NCI-H1436 treated with DMSO at 0.1 percent for 48 hours (cell line): ENCODE results near the gene MAN1A1.

Source experiments
- DNase-seq: peaks from one replicate; lab custom pipeline; 2025; lab: John Stamatoyannopoulos, UW

MAN1A1 gene

DNA sequence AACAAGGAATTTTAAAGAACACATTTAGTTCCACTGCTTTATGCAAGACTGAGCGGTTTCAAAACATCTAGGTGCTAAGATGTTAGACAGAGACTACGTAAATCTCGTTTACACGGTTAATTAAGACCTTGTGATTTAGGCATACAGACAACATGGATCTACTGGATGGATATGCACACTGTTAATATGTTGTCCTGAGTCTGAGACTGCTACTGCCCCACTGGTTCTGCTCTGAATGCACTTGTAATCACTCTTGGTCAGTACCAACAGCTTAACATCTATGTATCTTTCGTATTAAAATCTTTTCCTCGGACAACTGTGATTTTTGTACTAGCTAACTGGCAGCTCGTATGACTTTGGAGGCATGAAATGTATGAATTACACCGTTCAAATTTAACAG is 3.1 kb downstream of the MAN1A1 start:
- no peak for DNase-seq

DNA sequence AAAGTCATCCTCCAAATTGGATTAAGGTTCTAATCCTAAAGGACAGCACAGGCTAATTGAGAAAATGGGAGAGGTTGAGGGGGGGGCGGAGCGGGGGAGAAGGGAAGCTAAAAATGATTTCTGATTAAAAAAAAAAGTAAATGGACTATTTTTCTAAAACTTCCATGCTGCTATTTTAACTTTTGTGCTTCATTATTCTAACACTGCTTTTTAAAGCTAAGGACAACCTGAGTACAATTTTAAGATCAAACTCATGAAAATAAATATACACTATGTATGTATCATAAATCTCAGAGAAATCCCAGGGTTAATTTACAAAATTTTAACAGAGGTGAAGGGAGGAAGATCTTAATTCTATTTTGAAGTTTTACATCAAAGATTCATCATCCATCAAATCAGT is 4.4 kb downstream of the MAN1A1 start:
- DNase-seq, result no peak

DNA sequence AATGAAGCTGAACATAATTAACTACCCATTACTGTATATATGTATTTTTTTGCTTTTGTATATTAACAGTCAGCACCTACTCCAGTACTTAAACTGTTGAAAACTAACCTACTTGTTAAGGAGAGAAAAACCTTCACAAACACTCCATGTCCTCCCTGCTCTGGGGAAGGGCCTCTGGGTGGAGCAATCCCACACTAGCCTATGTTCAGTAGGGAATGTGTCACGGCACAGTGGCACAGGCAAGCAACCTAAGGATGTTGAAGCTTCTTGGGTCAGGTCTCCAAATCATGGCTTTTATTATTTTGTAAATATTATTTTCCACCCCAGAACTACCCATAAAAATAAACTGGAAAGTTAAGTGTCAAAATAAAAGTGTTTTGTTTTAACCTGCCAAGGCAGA is 5.3 kb downstream of the MAN1A1 start:
- DNase-seq, result no peak

DNA sequence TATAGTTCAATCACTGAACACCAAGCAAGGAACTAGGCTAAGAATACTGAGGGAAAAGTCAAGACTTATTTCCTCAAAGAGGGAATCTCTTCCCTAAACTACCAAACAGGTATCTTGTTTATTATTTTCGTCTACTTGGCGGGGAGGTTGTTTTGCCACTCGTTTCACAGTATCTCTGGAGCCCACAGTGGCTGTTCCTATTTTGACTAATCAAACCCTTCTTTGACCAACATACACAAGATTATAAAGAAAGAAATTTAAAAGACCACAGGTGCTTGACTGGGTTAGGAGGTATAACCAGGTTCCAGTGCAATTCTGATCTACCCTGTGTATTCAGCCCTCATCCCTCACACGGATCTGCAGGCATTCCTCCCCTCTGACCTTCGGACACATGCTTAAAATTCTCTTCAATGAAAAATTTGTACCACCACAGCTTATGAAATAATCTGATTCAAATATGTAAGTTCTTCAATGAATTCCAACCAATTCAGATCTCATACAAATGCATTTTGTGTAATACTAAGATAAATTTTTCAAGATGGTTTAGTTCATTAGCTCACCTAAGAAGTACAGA is 5.9 kb downstream of the MAN1A1 start:
- no peak for DNase-seq

DNA sequence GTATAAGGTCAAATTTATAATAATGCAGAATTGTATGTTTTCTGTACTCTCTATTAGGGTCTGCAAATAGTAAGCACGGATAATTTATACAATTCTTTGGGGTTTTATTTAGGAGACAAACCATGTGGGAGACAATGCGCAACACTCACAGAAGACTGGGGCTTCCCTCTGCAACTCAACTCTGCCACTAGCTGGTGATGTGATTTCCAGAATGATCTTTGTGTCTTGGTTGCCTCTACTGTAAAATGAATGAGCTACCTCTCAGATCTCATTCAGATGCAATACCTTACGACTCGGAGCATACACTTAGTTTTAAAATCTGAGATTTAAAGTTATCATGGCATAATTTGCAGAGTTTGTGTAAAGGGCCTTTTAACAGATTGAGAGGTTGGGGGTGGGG is 6.4 kb downstream of the MAN1A1 start:
- no peak for DNase-seq

DNA sequence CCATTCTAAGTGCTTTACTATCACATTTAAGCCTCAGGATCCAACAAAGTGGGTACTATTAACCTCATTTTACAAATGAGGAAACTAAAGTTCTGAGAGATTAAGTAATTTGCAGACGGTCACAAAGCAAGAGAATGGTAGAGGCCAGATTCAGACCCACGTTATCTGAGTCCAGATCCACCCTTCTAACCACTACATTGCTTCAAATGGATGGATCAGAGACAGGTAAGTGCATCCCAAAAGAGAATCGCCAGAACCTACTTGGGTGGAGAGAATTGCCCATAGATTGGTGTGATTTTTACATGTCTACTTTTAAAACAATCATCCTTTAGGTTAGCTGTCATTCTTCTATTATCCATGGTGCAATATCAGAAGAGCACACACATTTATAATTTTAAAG is 7.1 kb downstream of the MAN1A1 start:
- no peak for DNase-seq

DNA sequence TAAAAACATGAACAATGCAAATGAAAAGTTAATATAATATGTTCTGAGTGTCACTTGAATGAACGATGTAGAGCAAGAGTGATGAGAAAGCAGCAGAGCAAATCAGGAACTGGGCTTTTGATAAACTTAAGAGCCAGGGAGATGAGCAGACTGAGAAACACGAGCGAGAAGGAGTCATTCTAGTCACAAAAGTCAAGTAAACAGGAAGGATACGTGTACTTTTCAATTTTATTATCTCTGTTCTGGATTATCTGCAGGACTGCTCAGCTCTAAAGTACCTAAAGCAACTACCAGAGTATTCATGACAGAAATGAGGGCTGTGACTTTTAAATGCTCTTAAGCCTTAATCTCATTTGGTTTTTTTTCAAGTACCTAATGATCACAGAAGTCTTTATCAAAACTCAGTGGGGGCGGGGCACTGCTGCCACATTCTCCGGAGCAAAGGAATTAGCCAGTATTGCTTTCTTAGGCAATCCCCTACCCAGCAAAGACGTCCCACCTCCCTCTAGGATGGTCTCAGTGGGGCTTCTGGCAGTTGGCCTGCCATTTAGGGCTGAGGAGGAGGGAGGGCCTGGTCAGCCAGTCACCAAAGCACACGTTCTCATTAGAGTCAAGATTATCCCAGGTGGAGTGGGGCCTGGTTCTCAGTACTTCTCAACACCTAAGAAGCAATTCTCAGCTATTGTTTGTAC is 8.6 kb downstream of the MAN1A1 start:
- no peak for DNase-seq

DNA sequence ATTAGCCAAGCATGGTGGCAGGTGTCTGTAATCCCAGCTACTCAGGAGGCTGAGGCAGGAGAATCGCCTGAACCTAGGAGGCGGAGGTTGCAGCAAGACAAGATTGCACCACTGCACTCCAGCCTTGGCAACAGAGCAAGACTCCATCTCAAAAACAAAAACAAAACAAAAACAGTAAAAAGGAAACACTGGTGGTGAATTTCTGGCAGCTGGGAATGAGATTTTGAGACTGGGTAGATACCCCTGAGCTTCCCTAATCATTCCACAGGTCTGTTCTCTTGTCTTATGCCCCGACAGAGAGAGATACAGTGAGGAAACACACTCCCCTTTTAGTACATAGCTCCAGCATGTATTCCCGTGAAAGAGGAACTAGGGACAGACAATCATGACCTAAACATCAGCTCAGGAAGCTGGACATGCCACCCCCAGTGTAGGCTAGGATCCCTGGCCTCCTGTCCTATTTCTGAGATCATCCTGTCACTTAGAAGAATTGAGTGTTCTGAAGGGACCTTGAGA is 9.6 kb downstream of the MAN1A1 start:
- DNase-seq, result no peak

DNA sequence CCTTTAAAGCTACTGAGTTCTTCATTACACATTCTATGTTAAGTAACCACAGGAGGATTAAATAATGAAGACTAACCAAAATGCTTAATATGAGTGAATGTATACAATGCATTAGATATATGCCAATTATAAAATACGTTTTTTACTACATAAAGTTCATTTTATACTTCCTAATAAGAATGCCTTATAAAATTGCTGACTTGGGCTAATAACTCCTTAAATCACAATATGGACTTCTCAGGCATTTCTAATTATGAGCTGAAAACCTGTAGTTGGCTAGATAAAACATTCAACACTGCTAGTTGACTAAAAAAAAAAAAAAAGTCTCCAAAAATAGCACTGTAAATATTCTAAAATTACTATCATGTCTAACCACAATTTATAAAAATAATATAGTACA is 11.8 kb downstream of the MAN1A1 start:
- no peak for DNase-seq

DNA sequence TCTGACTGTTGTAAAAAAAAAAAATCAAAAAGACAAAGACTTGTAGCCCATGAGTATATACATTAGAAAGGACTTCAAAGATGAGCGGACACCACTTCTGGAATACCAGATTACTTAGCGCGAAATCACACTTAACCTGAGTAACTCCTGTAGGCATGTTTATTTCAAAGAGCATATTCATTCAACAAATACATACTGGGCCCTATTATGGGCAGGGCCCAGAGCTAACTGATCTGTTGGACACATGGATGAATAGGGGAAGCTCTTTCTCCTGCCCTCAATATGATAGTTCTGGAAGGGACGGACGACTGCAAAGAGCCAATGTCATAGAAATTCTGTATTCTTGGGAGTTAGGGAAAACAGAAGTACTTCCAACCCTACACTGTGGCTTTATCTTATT is 12.3 kb downstream of the MAN1A1 start:
- no peak for DNase-seq

DNA sequence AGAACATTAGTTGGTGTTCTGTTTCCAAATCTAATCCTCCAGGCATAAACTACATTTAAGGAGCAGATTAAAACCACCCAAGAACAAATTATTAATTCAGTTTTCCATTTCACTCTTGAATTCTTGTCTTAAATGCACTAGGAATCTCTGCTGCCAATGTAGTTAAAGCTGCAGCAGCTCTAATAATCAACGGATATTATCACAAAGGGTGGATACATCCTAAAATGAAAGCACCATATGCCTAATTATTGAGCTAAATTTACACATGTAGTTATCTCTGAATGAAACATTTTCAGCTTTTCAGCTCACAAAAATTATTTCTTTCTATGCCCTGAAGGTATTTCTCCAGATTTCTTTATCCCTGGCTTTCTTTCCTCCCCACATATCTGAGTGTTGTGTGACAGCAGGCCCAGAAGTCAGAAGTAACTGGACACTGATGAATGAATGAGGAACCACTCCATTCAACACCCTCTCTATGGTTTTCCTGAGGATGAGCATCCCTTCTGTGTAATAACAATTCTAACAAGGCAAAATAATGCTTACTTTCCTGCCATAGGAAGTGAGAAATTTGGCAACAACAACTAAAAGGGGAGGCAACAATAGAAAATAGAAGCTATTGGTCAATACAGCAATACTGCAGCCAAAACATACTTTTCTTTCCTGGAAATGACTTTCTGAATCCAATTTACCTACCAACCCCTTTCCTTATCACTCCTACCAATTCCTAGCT is 14.9 kb downstream of the MAN1A1 start:
- DNase-seq, result no peak

DNA sequence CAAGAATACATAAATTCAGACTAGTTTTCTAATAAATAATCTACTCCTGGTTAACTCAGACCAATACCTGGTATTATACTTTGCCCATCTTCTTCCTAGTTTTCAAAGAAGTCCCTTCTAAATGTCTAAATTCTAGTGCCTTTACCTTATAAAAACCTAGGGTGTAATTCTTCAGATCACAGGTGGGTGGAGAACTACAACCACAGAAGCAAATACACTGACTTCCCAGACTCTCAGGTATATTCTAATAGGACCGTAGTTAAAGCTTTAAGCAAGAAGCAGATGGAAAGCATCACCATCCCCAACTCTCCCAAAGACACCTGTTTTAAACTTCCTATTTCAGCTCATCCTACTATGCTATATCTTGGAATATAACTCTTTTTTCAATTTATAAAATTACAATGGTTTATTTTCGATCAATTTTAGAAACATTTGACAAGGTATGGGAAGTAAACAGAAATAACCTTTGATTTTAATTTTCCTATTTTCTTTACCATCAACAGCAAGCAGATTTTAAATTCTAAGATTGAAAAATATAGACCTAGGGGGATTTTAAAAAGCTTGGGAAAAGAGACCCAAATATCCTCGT is 15.8 kb downstream of the MAN1A1 start:
- no peak for DNase-seq

DNA sequence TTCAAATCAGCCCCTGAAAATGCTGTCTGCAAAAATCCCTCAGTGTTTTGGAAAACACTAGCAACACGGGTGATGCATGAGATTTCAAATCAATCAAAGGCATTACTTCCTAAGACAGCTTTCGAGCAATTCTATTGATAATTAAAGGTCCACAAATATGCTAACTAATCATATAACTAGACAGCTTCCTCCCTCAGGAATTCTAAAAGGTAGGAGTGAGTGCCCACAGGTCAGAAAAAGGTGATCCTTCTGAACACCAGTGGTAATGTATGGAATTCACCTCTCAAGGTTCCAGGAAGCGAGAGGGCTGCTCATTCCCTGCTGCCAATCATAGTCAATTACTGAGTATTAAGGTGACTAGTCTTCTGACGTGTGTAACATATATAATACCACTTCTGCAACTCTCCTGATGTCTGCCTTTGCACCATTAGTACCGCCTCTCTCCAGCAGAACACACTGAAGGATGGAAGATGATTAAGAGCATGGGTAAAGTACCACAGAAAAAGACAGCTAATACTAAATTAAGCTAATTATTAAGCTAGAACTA is 16.4 kb downstream of the MAN1A1 start:
- no peak for DNase-seq

DNA sequence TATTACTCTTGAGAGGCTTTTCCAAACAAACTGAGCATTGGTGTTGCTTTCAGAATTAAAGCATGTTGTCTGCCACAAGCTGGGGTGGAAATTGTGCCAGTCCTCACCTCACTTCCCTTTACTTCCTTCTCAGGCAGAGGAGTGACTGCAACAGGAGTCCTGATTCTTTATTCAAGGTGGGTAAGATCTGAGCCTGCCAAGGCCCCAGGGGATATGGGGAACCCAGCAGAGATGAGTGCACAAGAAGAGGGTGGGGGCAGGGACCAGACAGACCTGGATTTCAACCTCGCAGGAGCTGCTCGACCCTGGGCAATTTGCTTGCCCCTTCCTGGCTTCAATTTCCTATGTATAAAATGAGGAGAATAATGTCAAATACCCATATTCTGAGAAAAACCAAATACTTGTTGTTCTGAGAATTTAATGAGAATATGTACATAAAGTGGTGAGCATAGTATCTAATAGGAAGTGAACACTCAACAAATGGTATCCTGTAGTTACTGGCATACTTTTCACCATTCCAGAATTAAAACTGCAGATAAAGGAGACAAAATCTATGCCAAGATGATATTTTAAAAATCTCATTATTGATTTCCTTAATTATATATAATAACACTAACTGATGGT is 17.8 kb downstream of the MAN1A1 start:
- DNase-seq, result no peak

DNA sequence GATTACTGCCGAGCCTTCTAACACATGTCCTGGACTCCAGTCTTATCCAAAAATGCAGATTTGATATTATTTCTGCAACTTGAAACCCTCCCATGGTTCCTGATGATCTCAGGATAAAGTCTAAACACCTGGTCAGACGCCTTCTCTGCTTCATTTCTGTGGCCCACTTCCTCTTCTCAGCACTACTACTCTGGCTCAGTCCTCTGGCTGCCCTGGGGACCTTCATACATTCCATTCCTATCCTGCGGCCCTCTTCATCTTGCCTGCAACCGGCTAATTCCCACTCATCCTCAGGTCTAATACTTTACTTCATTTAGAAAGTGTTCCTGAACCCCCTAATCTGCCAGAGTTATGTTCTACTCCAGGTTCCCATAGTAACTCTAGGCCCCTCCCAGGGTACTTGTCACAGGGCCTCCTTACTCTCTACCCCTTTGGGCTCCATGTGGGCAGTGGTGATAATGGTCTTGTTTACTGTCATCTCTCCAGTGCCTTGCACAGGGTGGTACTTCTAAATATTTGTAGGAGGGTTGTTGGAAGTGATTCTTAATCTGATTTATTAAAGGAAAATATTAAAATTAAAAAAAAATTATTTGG is 18.9 kb downstream of the MAN1A1 start:
- DNase-seq, result no peak

DNA sequence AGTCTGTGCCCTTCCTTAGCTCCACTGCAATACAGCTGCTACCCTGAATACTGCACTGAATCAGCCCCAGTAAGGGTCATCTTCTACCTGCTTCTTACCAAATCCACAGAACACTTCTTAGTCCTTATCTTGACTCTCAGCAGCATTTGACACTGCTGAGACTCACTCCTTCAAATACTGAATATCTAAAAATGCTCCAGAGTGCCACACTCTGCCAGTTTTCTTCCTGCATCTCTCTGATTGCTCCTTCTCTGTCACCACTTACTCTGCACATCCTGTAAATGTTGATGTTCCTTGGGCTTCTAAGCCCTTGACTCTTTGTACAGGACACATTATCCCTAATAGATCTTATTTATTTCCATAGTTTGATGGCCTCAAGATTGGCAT is 19.8 kb downstream of the MAN1A1 start:
- DNase-seq, result no peak

DNA sequence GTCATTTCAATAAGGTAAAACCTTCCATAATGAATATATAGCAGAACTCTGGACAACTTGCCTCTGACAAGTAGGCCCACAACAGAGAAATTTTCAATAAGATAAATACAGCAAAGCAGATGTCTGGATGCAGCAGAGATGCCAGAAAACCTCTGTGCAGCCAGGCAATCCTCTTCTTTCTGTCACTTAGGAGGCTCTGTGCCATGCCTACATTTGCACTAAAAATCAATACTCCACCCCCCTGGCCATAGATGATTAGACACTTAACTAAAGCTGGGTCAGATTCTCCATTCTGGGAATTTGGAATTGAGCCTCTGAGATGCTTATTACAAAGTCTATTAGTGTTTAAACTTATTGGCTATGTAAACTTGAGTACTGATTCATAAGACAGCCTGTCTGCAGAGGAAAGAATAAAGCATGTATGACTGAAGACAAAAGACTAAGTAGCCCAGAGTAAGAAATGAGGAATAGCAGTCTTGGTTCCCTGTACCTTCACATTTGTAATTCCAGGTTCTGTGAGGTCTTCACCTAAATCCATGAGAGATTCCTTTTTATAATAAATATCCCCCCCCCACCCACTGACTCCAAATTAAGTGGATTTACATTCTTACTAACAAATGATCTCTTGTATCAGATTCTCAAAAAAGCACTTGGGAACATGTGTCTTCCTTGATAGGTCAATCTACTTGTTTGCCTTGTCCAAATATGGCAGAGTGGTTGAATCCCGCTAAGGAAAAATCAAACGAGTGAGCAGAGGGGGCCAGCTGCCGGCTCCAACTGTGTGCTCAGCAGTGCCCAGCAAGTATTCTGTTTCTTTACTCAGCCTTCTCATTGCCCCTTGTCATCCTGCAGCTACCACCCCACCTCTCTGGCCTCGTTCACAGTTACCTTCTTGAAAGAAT is 20.4 kb downstream of the MAN1A1 start:
- DNase-seq, result no peak

DNA sequence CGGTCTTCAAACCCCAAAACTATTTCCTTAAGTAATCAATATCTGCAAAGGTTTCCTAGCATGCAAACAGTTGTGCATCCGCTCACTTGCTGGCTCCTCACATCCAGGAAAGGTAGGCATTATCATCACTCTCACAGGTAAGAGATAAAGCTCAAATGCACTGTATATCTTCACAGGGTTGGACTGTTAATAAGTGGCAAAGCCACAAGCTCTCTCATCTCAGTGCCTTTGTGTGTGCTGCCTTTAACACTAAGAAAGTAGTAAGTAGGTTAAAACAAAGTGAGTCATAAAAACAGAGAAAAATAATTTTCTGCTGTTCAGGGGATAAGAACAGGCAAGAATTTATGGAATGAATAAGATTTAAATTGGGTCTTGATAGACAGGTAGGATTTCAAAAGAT is 21.3 kb downstream of the MAN1A1 start:
- DNase-seq, result no peak

DNA sequence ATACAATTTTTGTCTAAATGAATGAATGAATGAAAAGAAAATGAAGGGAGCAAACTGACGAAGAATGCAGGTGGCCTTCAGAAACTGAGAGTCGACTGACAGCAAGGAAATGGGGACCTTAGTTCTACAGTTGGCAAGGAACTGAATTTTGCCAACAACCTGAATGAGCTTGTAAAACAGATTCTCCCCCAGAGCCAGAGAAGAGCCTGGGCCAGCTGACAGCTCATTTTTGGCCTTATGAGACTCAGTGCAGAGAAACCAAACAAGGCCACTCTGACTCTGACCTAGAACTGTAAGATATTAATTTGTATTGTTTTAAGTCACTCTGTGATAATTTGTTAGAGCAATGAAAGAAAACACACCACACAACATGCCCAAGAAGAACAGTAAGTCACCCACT is 21.8 kb downstream of the MAN1A1 start:
- no peak for DNase-seq

DNA sequence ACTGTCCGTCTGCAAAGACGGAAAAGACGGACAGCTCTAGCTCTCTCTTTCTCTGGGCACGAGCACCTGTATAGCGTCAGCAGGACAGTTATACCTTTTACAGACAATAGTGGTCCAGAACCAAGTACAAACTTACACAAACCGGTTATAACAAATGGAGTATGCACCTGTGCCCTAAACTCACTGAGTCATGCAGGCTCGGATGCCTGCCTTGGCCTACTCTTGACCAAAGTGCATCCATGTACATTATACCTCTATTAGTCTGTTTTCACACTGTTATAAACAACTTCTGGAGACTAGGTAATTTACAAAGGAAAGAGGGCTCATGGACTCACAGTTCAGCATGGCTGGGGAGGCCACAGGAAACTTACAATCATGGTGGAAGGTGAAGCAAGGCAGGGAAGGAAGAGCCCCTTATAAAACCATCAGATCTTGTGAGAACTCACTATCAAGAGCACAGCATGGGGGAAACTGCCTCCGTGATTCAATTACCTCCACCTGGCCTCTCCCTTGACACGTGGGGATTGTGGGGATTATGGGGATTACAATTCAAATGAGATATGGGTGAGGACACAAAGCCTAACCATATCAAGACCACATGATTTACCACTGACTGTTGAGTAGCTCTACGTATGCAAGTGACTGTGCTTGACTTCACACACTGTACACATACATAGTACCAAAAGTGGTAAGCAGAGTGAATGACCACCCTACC is 23.1 kb downstream of the MAN1A1 start:
- no peak for DNase-seq
